ENCODE measurements around the gene RAB33A. TPM values are rescaled to one million over a fixed set of nuclear protein-coding genes. Genes with fewer than 3 reads are reported as not detected.

RAB33A gene
- total and polyA plus RNA-seq, 2 of the 4 experiments (the other 2 are of a cell fraction): 1.6 to 1.8 TPM

- Histone ChIP-seq H4K8ac (ENCODE audit: low read depth in 2 of 2, low read length in 2 of 2) (no peak overlapping the region), H3K4me2 (ENCODE audit: low read depth, low read length) (no peak overlapping the region), H4K20me1 (ENCODE audit: insufficient read depth, low read length) (no peaks in the 10 kb centered on the region), H3K23ac (ENCODE audit: low read depth, low read length) (no peak overlapping the region), H3K79me1 (ENCODE audit: low read depth in 1 of 2, low read length in 2 of 2) (no peaks in the 10 kb centered on the region), H2AFZ (replicated peaks; ENCODE audit: low read length, poor library complexity) (no peak overlapping the region), H3K4me1 (ENCODE audit: control insufficient read depth, insufficient read depth, low read length) (no peaks in the 10 kb centered on the region), H2BK15ac (ENCODE audit: low read depth, low read length) (no peak overlapping the region), H3K9me3 (ENCODE audit: control insufficient read depth, insufficient read depth, low read length) (no peaks in the 10 kb centered on the region), H3K4me3 (ENCODE audit: insufficient read depth, low read depth, low read length) (no peak overlapping the region), H3K27ac (ENCODE audit: insufficient read depth, low read length) (no peak overlapping the region), H3K36me3 (ENCODE audit: control insufficient read depth, insufficient read depth, low read length) (no peaks in the 10 kb centered on the region), H2AK9ac (replicated peaks; ENCODE audit: low read depth, low read length, poor library complexity) (no peak overlapping the region), H2AK5ac (ENCODE audit: low read depth, low read length) (no peak overlapping the region), H2BK20ac (ENCODE audit: low read depth, low read length) (no peak overlapping the region), H2BK120ac (ENCODE audit: low read depth, low read length) (no peak overlapping the region), H4K5ac (ENCODE audit: low read depth, low read length) (no peak overlapping the region), H3K18ac (ENCODE audit: low read depth, low read length) (no peak overlapping the region), H3K56ac (ENCODE audit: extremely low read depth, insufficient read depth, low read length) (no peak overlapping the region), H3K14ac (replicated peaks; ENCODE audit: low read depth, low read length) (no peak overlapping the region), H2BK5ac (ENCODE audit: low read depth, low read length, poor library complexity, severe bottlenecking) (no peak overlapping the region), H3K9me1 (ENCODE audit: insufficient read depth, low read length) (no peaks in the 10 kb centered on the region; the same call in 1 of the 2 replicates), H3K4ac (ENCODE audit: low read depth, low read length) (no peak overlapping the region), H3K27me3 (ENCODE audit: control insufficient read depth, insufficient read depth, low read length) (no peaks in the 10 kb centered on the region; the same call in 1 of the 2 replicates), H3K9ac (ENCODE audit: low read depth, low read length) (no peak overlapping the region), H4K91ac (ENCODE audit: insufficient read depth, low read depth, low read length) (no peak overlapping the region)
- no CpG with 5 or more reads among the region's 2 CpGs for WGBS, 2 experiments (ENCODE audit: extremely low coverage in 2 of 2, insufficient read length in 1 of 2)
- POLR2A ChIA-PET (ENCODE audit: unreplicated experiment): no interaction called here
- no TSS peak for BruUV-seq (replicated peaks)
- ATAC-seq (ENCODE audit: low read depth): no peak
- TF ChIP-seq NFE2L2 (IDR thresholded peaks at IDR 0.05; ENCODE audit: low read depth, low read length): no peak
- no peak for TF ChIP-seq RFX5 (IDR thresholded peaks at IDR 0.05; ENCODE audit: low read depth, low read length)
- no peak for TF ChIP-seq MXI1 (IDR thresholded peaks at IDR 0.05; ENCODE audit: borderline replicate concordance, low read depth, low read length)
- no peak for TF ChIP-seq MAZ (IDR thresholded peaks at IDR 0.05; ENCODE audit: borderline replicate concordance, low read depth, low read length)
- TF ChIP-seq RCOR1 (IDR thresholded peaks at IDR 0.05; ENCODE audit: insufficient replicate concordance, low read length): no peak
- TF ChIP-seq SMC3 (IDR thresholded peaks at IDR 0.05; ENCODE audit: low read depth, low read length): no peak
- TF ChIP-seq CTCF (conservative IDR thresholded peaks at IDR 0.05; ENCODE audit: low read depth, low read length): no peak
- TF ChIP-seq RAD21 (IDR thresholded peaks at IDR 0.05; ENCODE audit: low read length): no peak
- no peak for TF ChIP-seq ELK1 (IDR thresholded peaks at IDR 0.05; ENCODE audit: borderline replicate concordance, low read depth, low read length)
- TF ChIP-seq FOS (IDR thresholded peaks at IDR 0.05; ENCODE audit: low read depth, low read length): no peak
- no peak for TF ChIP-seq CHD1 (IDR thresholded peaks at IDR 0.05; ENCODE audit: low read depth, low read length)
- TF ChIP-seq CEBPB (IDR thresholded peaks at IDR 0.05; ENCODE audit: low read depth, low read length): no peak
- TF ChIP-seq MAFK (IDR thresholded peaks at IDR 0.05; ENCODE audit: low read depth, low read length): no peak
- no peak for TF ChIP-seq POLR2A (IDR thresholded peaks at IDR 0.05; ENCODE audit: low read depth, low read length)
- TF ChIP-seq BHLHE40 (IDR thresholded peaks at IDR 0.05; ENCODE audit: low read depth, low read length): no peak
- no peak for TF ChIP-seq USF2 (IDR thresholded peaks at IDR 0.05; ENCODE audit: low read depth, low read length)
- CTCF ChIA-PET: no interaction called here
- intact Hi-C loops (cut with micrococcal nuclease): no loop called here
- in situ Hi-C loops (cut with MboI; ENCODE audit: low sequenced_read_pairs): loop anchor here (25.0 kb wide), 1 partner anchor 573 kb away; no protein-coding TSS in a partner anchor
- DNase-seq: no peak
- dilution Hi-C loops (cut with HindIII; ENCODE audit: low sequenced_read_pairs, unreplicated experiment): no loop called here
These were observed 13.1 kb downstream of the RAB33A start for GRCh38 chrX:130184857-130185256.

Measured in IMR-90 (cell line).